BJ (cell line): ENCODE data around the gene HEATR9. TPM values are rescaled to one million over a fixed set of nuclear protein-coding genes. Genes with fewer than 3 reads are reported as not detected.
"Not testable (repeated sequence)": the region's sequence is repeated elsewhere in the genome, so short reads cannot be mapped to it uniquely, and the experiment has no call there.

Source experiments
- CTCF ChIA-PET: fragments of 350-600 bp; formaldehyde crosslinking; extraction: SDS; loops from one replicate; lab custom pipeline; 2021; ENCODE audit warnings: antibody characterized with exemption, inconsistent platforms; lab: Yijun Ruan, JAX
- POLR2A ChIA-PET: fragments of 300-600 bp; sonication (Branson Sonifier 250); formaldehyde crosslinking; extraction: SDS; loops from one replicate; lab custom pipeline; 2021; ENCODE audit warnings: antibody characterized with exemption; lab: Charles Lee
- DNase-seq: peaks from one replicate; pipeline ENCODE4 v3.0.0-alpha.2; 2011; ENCODE audit warnings: low read depth
- H3K27me3 ChIP-seq: 2 replicates; pipeline ENCODE4 v1.6.0; 2011; ENCODE audit warnings: low read length; ENCODE audit not compliant: control insufficient read depth, insufficient read depth
- H3K36me3 ChIP-seq: 2 replicates; pipeline ENCODE4 v1.5.1; 2011; ENCODE audit warnings: low read length; ENCODE audit not compliant: control insufficient read depth, insufficient read depth
- H3K4me3 ChIP-seq: 2 replicates; pipeline ENCODE4 v1.5.1; 2011; ENCODE audit warnings: low read depth, mild to moderate bottlenecking, control low read depth, low read length
- CTCF ChIP-seq: IDR thresholded peaks from 2 replicates; pipeline ENCODE4 v1.5.1; 2011; ENCODE audit warnings: low read depth, mild to moderate bottlenecking, control low read depth, inconsistent platforms, low read length, moderate library complexity; ENCODE audit not compliant: insufficient read depth
- polyA plus RNA-seq: library from polyadenylated mRNA; depleted of rRNA; stranded (reverse); fragments of >200 nt; gene quantifications from 2 replicates; pipeline ENCODE4 v1.2.3, GENCODE V29; 2011

HEATR9 gene
- polyA plus RNA-seq, 1 experiment = not detected

DNA sequence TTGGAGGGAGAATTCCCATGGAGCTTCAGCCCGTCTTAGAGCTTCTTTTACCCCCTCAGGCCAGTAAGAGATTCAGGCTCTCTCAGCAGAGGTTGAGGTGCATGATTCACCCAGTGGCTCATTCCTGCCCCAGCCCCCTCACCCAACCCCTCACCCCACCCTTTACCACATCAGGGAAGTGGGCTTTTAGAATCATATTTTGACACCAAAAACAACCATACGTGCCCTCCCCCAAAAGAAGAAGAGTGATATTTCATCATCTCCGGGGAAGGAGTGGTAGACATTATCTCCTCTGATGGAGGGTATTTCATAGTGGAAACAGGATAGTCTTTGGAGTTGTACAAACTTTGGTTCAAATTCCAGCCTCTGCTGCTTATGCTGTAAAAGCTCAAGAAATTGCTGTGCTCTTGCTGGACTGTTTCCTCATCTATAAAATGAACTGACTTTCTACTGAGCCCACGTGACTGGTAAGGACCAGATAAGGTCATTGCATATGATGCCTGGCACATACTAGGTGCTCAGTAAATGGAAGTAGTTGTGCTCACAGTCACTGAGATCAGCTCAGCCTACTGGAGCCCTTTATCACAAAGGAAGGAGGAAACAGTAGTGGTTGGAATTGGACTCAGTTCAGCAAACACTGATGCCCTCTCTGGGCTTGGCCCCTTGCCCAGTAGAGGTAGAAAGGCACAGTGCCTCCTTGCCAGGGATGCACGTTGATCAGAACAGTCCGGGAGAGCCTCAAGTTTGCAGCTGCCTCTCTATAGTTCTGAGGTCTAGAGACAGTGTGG, 29.8 kb upstream of the HEATR9 start:
- H3K36me3 ChIP-seq = no peaks in the 10 kb centered on the region
- no peak for DNase-seq
- peaks cover 2% of the 10 kb centered on the region; the same call in 1 of the 2 replicates for H3K27me3 ChIP-seq
- ChIA-PET POLR2A (no interaction called here), CTCF (no interaction called here)
- TF ChIP-seq CTCF = no peak
- no peak overlapping the region for H3K4me3 ChIP-seq

DNA sequence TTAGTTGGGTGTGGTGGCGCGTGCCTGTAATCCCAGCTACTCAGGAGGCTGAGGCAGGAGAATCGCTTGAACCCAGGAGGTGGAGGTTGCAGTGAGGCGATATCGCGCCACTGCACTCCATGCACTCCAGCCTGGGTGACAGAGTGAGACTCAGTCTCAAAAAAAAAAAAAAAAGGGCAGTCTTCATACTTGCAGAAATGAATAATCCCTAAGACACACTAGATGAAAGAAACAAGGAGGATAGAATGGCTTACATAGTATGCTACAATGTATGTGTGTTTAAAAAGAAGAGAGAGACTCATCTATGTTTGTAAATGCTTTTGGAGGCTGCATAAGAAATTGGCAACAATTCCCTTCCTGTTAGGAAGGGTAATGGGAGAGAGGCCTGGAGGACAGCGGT, 29.1 kb upstream of the HEATR9 start:
- H3K36me3 ChIP-seq, H3K27me3 ChIP-seq, H3K4me3 ChIP-seq, POLR2A ChIA-PET, DNase-seq, CTCF ChIA-PET: not testable (repeated sequence)

DNA sequence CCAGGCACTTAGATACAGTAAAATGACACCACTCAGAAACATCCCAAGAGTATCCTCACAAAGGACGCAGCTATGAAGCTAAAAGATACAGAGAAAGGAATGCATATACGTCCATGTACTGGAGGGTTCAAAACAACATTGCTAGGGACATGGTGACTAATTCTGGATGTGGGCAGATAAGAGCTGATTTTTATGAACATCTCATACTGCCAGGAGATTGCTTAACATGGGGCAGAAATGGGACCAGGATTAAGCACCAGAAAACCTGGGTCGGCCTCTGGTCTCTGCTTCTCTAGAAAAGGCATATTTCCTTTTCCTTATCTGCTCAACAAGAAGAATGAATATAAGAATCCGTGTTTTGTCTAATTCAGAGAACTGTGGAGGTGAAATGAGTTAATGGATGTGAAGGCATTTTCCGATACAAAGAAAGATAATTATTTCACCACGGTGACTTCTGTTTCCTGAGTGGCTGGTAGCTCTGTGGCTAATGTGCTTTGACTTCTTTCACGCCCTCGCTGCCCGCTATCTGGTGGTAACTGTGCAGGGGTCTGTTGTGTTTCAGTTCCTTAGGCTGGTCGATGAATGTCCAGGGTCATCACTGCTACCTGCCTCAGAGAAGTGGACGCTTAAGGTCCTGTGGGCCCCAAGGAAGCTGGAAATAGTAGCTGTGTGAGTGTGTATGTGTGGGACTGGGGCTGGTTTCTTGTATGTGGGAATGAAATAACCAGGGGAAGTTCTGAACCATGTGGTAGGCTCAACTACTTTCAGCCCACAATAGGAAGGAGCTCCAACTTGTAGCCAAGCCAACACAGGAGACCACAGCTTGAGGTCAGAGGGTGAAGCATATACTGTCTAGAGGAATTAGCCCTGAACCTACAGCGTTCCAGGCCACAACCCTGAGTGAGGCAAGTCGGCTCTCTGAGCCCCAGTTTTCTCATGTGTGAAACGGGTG, 27.2 kb upstream of the HEATR9 start:
- ChIA-PET CTCF (no interaction called here), POLR2A (no interaction called here)
- Histone ChIP-seq H3K36me3 (no peaks in the 10 kb centered on the region), H3K4me3 (no peak overlapping the region), H3K27me3 (peaks cover 2% of the 10 kb centered on the region; the same call in 1 of the 2 replicates)
- no peak for TF ChIP-seq CTCF
- DNase-seq = no peak

GRCh38 chr17:35894206-35894605, 25.5 kb upstream of the HEATR9 start:
- H3K4me3 ChIP-seq = no peak overlapping the region
- CTCF ChIA-PET = no interaction called here
- no peak for DNase-seq
- H3K27me3 ChIP-seq = peaks cover 2% of the 10 kb centered on the region; the same call in 1 of the 2 replicates
- POLR2A ChIA-PET = no interaction called here
- no peak for TF ChIP-seq CTCF
- no peaks in the 10 kb centered on the region for H3K36me3 ChIP-seq

DNA sequence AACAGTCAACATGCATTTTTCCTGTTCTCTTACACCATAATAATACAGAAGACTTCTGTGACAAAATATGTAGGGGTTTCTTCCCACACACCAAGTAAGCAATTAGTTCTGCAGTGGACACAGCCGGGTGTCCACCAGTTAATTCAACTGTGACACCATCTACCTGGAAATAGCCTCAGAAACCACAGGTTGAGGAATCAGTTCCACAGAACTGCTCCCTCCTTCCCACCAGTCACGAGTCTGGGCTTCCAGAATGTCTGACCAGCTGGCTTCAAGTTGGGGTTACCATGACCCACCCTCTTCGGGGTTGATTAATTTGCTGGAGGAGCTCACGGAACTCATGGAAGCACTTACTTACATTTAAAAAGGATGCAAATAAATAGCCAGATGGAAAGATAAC, 25.1 kb upstream of the HEATR9 start:
- ChIA-PET POLR2A (no interaction called here), CTCF (interaction anchor here (1.3 kb wide), 1 partner anchor 13 kb away, joined by 4 read pairs; no protein-coding TSS in a partner anchor)

More for the DNA sequence above, 25.1 kb upstream of the HEATR9 start:
- Histone ChIP-seq H3K4me3 (no peak overlapping the region), H3K27me3 (no peaks in the 10 kb centered on the region), H3K36me3 (no peaks in the 10 kb centered on the region)
- no peak for DNase-seq
- no peak for TF ChIP-seq CTCF
